ENCODE results near the gene ADD3.

DNA sequence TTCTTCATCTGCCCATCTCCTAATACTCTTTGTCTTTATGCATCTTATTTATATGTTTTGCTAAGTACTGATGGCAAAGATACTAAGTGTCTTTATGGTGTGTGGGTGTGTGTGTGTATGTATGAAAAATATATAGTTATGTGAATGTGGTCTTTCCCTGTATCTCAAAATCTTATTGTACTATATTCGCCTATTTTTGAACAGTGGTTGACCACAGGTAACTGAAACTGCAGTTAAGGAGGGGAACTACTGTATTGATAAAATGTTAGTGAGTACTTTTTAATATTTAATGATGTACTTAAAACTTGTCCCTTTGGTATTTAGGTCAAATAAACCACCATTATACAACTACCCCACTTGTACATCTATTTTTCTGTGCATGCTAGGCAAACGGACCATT is 85.9 kb downstream of the ADD3 start:
- TF ChIP-seq POLR2A (IDR thresholded peaks at IDR 0.05), result no peak
- TF ChIP-seq, protein P1, sequence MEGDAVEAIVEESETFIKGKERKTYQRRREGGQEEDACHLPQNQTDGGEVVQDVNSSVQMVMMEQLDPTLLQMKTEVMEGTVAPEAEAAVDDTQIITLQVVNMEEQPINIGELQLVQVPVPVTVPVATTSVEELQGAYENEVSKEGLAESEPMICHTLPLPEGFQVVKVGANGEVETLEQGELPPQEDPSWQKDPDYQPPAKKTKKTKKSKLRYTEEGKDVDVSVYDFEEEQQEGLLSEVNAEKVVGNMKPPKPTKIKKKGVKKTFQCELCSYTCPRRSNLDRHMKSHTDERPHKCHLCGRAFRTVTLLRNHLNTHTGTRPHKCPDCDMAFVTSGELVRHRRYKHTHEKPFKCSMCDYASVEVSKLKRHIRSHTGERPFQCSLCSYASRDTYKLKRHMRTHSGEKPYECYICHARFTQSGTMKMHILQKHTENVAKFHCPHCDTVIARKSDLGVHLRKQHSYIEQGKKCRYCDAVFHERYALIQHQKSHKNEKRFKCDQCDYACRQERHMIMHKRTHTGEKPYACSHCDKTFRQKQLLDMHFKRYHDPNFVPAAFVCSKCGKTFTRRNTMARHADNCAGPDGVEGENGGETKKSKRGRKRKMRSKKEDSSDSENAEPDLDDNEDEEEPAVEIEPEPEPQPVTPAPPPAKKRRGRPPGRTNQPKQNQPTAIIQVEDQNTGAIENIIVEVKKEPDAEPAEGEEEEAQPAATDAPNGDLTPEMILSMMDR (IDR thresholded peaks at IDR 0.05), result no peak
